HepG2 (cell line): ENCODE results near the gene CFAP46. TPM values are rescaled to one million over a fixed set of nuclear protein-coding genes. Genes with fewer than 3 reads are reported as not detected.

Experiments
- ATAC-seq: fragments of 200-7000 bp; cut with Tn5 transposase; 3 replicates; pipeline ENCODE4 v1.9.1; 2020; ENCODE audit warnings: mild to moderate bottlenecking, moderate library complexity
- BruUV-seq: library from RNA; stranded (reverse); fragments of 400-500 nt; replicated peaks from 2 replicates; lab custom pipeline; 2021; lab: Mats Ljungman, UMichigan
- CTCF ChIA-PET: fragments of 300-600 bp; formaldehyde crosslinking; extraction: SDS; loops from one replicate; lab custom pipeline; 2021; ENCODE audit warnings: low total read pairs, inconsistent platforms, low intra/inter-chr PET ratio; lab: Yijun Ruan, JAX
- POLR2A ChIA-PET: fragments of 350-600 bp; sonication (Branson Sonifier 250); formaldehyde crosslinking; loops from one replicate; lab custom pipeline; 2020; ENCODE audit warnings: antibody characterized with exemption, inconsistent platforms; lab: Yijun Ruan, JAX
- DNase-seq: peaks from one replicate; pipeline ENCODE4 v3.0.0-alpha.2; 2015; ENCODE audit warnings: low spot score
- FAIRE-seq: peaks from 3 replicates; lab custom pipeline; 2011; peaks lifted over from hg19 to GRCh38; lab: Jason Lieb, UNC
- H2AFZ ChIP-seq: one replicate; pipeline ENCODE4 v1.6.1; 2011; ENCODE audit warnings: low read length, inconsistent platforms
- H3K27ac ChIP-seq: fragments of 300-600 bp; 3 replicates; pipeline ENCODE4 v1.8.0; 2011; ENCODE audit warnings: mixed run types, mild to moderate bottlenecking, mixed read lengths, low read length, inconsistent platforms; ENCODE audit not compliant: insufficient read depth; ENCODE audit errors: extremely low read length
- H3K27me3 ChIP-seq, 2 experiments: fragments of 200-600 bp in 1 of 2; 2 replicates in 1 of 2; 3 replicates in 1 of 2; pipeline versions ENCODE4 v1.6.0 to v1.8.0; 2011; ENCODE audit warnings: low read length in 2 of 2, mild to moderate bottlenecking in 2 of 2, moderate library complexity in 2 of 2, inconsistent platforms in 1 of 2; ENCODE audit not compliant: insufficient read depth in 2 of 2, control insufficient read depth in 1 of 2
- H3K36me3 ChIP-seq, 2 experiments: fragments of 200-600 bp in 1 of 2; replicated peaks in 1 of 2; 2 replicates in 1 of 2; 3 replicates in 1 of 2; pipeline versions ENCODE4 v1.5.1 to v1.8.0; 2011; ENCODE audit warnings: low read length in 2 of 2, inconsistent platforms in 1 of 2; ENCODE audit not compliant: insufficient read depth in 2 of 2, control insufficient read depth in 1 of 2
- H3K4me1 ChIP-seq: 2 replicates; pipeline ENCODE4 v1.5.1; 2012; ENCODE audit warnings: low read length, inconsistent platforms; ENCODE audit not compliant: insufficient read depth
- H3K4me2 ChIP-seq: 2 replicates; pipeline ENCODE4 v1.6.0; 2011; ENCODE audit warnings: low read depth, low read length, inconsistent platforms
- H3K4me3 ChIP-seq, 3 experiments: fragments of 200-600 bp in 1 of 3; sonication (generic), shearing (Covaris generic) in 1 of 3; replicated peaks in 1 of 3; 2 replicates each; pipeline ENCODE4 v1.5.1; 2011 to 2016; ENCODE audit warnings: low read length in 3 of 3, inconsistent platforms in 2 of 3, low read depth in 2 of 3, mild to moderate bottlenecking in 2 of 3, control low read depth in 1 of 3, mixed read lengths in 1 of 3; ENCODE audit not compliant: insufficient read depth in 1 of 3
- H3K79me2 ChIP-seq: one replicate; pipeline ENCODE4 v1.6.1; 2011; ENCODE audit warnings: low read length, inconsistent platforms; ENCODE audit not compliant: insufficient read depth
- H3K9ac ChIP-seq: 2 replicates; pipeline ENCODE4 v1.6.0; 2011; ENCODE audit warnings: mild to moderate bottlenecking, low read depth, low read length, inconsistent platforms; ENCODE audit not compliant: insufficient read depth
- H3K9me3 ChIP-seq: 2 replicates; pipeline ENCODE4 v1.5.1; 2012; ENCODE audit warnings: mild to moderate bottlenecking, low read length
- H4K20me1 ChIP-seq: 2 replicates; pipeline ENCODE4 v1.6.0; 2011; ENCODE audit warnings: inconsistent platforms, mild to moderate bottlenecking, low read length, moderate library complexity; ENCODE audit not compliant: insufficient read depth
- ARNTL ChIP-seq: sonication (generic); formaldehyde crosslinking; IDR thresholded peaks from 2 replicates; pipeline ENCODE4 v1.4.0; 2020; ENCODE audit warnings: mild to moderate bottlenecking, missing genetic modification reagents
- IRF9 ChIP-seq: sonication (generic); formaldehyde crosslinking; IDR thresholded peaks from 2 replicates; pipeline ENCODE4 v1.8.0; 2022; ENCODE audit warnings: missing genetic modification reagents, mild to moderate bottlenecking, borderline replicate concordance
- JUND ChIP-seq: sonication (generic); formaldehyde crosslinking; IDR thresholded peaks from 2 replicates; pipeline ENCODE4 v1.8.0; 2022; ENCODE audit warnings: mild to moderate bottlenecking, missing genetic modification reagents
- MXD1 ChIP-seq: sonication (generic); formaldehyde crosslinking; IDR thresholded peaks from 2 replicates; pipeline ENCODE4 v1.4.0; 2020; ENCODE audit warnings: mild to moderate bottlenecking, missing genetic modification reagents
- NR3C1 ChIP-seq: sonication (generic); formaldehyde crosslinking; IDR thresholded peaks from 2 replicates; pipeline ENCODE4 v1.4.0; 2020; ENCODE audit warnings: missing genetic modification reagents
- SP140L ChIP-seq: sonication (generic); formaldehyde crosslinking; IDR thresholded peaks from 2 replicates; pipeline ENCODE4 v1.4.0; 2020; ENCODE audit warnings: missing genetic modification reagents, borderline replicate concordance
- STAT5B ChIP-seq: sonication (generic); formaldehyde crosslinking; IDR thresholded peaks from 2 replicates; pipeline ENCODE4 v1.4.0; 2020; ENCODE audit warnings: missing genetic modification reagents
- TRIM24 ChIP-seq: sonication (generic); formaldehyde crosslinking; IDR thresholded peaks from 2 replicates; pipeline ENCODE4 v1.8.0; 2022; ENCODE audit warnings: mild to moderate bottlenecking, missing genetic modification reagents
- ZBTB39 ChIP-seq: sonication (generic); formaldehyde crosslinking; IDR thresholded peaks from 2 replicates; pipeline ENCODE4 v1.5.0; 2020; ENCODE audit warnings: missing genetic modification reagents
- ZKSCAN8 ChIP-seq: IDR thresholded peaks from 2 replicates; pipeline ENCODE4 v1.6.1; 2016; ENCODE audit warnings: borderline replicate concordance, missing genetic modification reagents, missing compliant biosample characterization
- ZMYM4 ChIP-seq: sonication (generic); formaldehyde crosslinking; IDR thresholded peaks from 2 replicates; pipeline ENCODE4 v1.8.1; 2023; ENCODE audit warnings: mild to moderate bottlenecking, missing genetic modification reagents
- ZNF101 ChIP-seq: sonication (generic); formaldehyde crosslinking; IDR thresholded peaks from 2 replicates; pipeline ENCODE4 v1.4.0; 2020; ENCODE audit warnings: mild to moderate bottlenecking, low read depth, missing genetic modification reagents, borderline replicate concordance
- ZNF138 ChIP-seq: sonication (generic); formaldehyde crosslinking; IDR thresholded peaks from 2 replicates; pipeline ENCODE4 v1.5.0; 2020; ENCODE audit warnings: mild to moderate bottlenecking, low read depth, missing genetic modification reagents
- ZNF20 ChIP-seq: sonication (generic); formaldehyde crosslinking; IDR thresholded peaks from 2 replicates; pipeline ENCODE4 v1.4.0; 2020; ENCODE audit warnings: mild to moderate bottlenecking, moderate library complexity, missing genetic modification reagents
- ZNF691 ChIP-seq: sonication (generic); formaldehyde crosslinking; IDR thresholded peaks from 2 replicates; pipeline ENCODE4 v1.4.0; 2020; ENCODE audit warnings: missing genetic modification reagents, low read depth, mild to moderate bottlenecking, borderline replicate concordance
- ZNF816 ChIP-seq: sonication (generic); formaldehyde crosslinking; IDR thresholded peaks from 2 replicates; pipeline ENCODE4 v1.8.0; 2022; ENCODE audit warnings: missing genetic modification reagents, mild to moderate bottlenecking, borderline replicate concordance
- WGBS: methylation state at CpG from one replicate; pipeline ENCODE4 v1.1.6; 2017; ENCODE audit warnings: low lambda C conversion rate; 5-methylcytosine and 5-hydroxymethylcytosine counted together
- in situ Hi-C: cut with HindIII; loops from 2 replicates; pipeline ENCODE4 v1.10.0; 2017; ENCODE audit warnings: low pct_unique_long_range_greater_than_20kb; ENCODE audit not compliant: extremely low pct_ligation_motif_present
- intact Hi-C: fragments of 100-400 bp; cut with micrococcal nuclease; formaldehyde crosslinking; loops from one replicate; pipeline ENCODE4 v1.10.0; 2022; ENCODE audit not compliant: unreplicated experiment
- polyA plus RNA-seq, 8 experiments: library from polyadenylated mRNA; depleted of rRNA in 3 of 8; stranded (reverse) in 7 of 8; unstranded in 1 of 8; fragments of >200 nt; fragmentation: Illumina TruSeq in 4 of 8; extraction: Trizol in 4 of 8; gene quantifications; 2 replicates each; pipeline versions ENCODE4 v1.2.1 to v1.2.3, GENCODE V29; 2011 to 2016; ENCODE audit warnings: low read depth in 4 of 8, missing spikeins in 1 of 8, mixed read lengths in 1 of 8; ENCODE audit not compliant: insufficient read depth in 1 of 8
- total RNA-seq, 5 experiments: library from RNA; depleted of rRNA; stranded (reverse); fragments of >200 nt; fragmentation: Illumina TruSeq; extraction: Trizol; gene quantifications; 2 replicates each; pipeline ENCODE4 v1.2.3, GENCODE V29; 2016; ENCODE audit warnings: low read depth in 1 of 5

The CFAP46 gene
- total and polyA plus RNA-seq, 2 of the 13 experiments (the other 11 are each of a cell fraction or from before 2014, with no cell fraction given), result 0.24 to 0.84 TPM

- ATAC-seq (no peak), FAIRE-seq (no peak), DNase-seq (no peak)
- POLR2A ChIA-PET, result no interaction called here
- in situ Hi-C loops, result no loop called here
- intact Hi-C loops, result no loop called here
- TF ChIP-seq ZNF138 (CRISPR knock-in tag), result no peak
- TF ChIP-seq ZNF20, result no peak
- TF ChIP-seq ZBTB39 (CRISPR knock-in tag), result no peak
- no peak for TF ChIP-seq ARNTL (CRISPR knock-in tag)
- no peak for TF ChIP-seq ZNF691 (CRISPR knock-in tag)
- no peak for TF ChIP-seq TRIM24 (CRISPR knock-in tag)
- no peak for TF ChIP-seq MXD1
- TF ChIP-seq STAT5B (CRISPR knock-in tag), result no peak
- no peak for TF ChIP-seq JUND
- TF ChIP-seq NR3C1 (CRISPR knock-in tag), result no peak
- no peak for TF ChIP-seq ZNF101 (CRISPR knock-in tag)
- TF ChIP-seq IRF9, result no peak
- TF ChIP-seq ZMYM4 (CRISPR knock-in tag), result no peak
- TF ChIP-seq ZKSCAN8 (CRISPR knock-in tag), result no peak
- no peak for TF ChIP-seq SP140L (CRISPR knock-in tag)
- no peak for TF ChIP-seq ZNF816 (CRISPR knock-in tag)
- Histone ChIP-seq H3K9ac (no peak overlapping the region), H4K20me1 (no peaks in the 10 kb centered on the region), H3K9me3 (no peaks in the 10 kb centered on the region), H3K79me2 (no peaks in the 10 kb centered on the region), H3K4me3 (no peak overlapping the region), H2AFZ (no peak overlapping the region), H3K27ac (no peak overlapping the region), H3K27me3 (peaks cover 10 to 68% of the 10 kb centered on the region in 2 experiments; a peak in 3 of 5 replicates), H3K4me1 (peaks cover 6% of the 10 kb centered on the region), H3K36me3 (no peaks in the 10 kb centered on the region), H3K4me2 (no peak overlapping the region)
- CTCF ChIA-PET, result no interaction called here
- BruUV-seq, result no TSS peak
- 24% methylated on average over 9 of the region's 23 CpGs for WGBS
Observed at GRCh38 chr10:132958883-132959558, 16.7 kb upstream of the CFAP46 start.
